ENCODE data around the gene C12orf76. TPM values are rescaled to one million over a fixed set of nuclear protein-coding genes. Genes with fewer than 3 reads are reported as not detected.
A peak's percentile ranks its signal among the peaks of the same experiment; 100 is the strongest.

Gene C12orf76
- total and polyA plus RNA-seq, 2 donors (not counting 1 experiment from before 2014, with no cell fraction given) = 21.5 to 28.5 TPM

DNA sequence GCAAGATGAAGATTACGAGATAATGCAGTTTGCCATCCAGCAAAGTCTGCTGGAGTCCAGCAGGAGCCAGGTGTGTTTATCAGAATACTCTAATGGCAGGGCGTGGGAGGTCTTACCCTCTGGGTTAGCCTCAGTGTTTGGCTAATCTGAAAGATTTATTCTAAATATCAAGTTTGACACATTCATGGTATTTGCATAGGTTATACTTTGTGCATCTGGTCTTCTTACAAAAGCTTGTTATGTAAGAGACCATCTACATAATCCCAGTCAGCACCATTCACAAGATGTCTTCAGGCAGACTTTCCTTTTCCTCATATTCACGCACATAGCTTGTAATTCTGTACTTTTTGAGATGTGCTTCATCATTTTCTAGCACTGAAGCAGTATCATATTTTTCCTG lies 14.4 kb downstream of the C12orf76 start:
- Mint-ChIP-seq H3K9me3 (ENCODE audit: insufficient read depth) (no peaks in the 10 kb centered on the region), H3K27me3 (no peaks in the 10 kb centered on the region), H3K27ac (no peak overlapping the region), H3K4me1 (peaks cover 3% of the 10 kb centered on the region), H3K4me3 (no peak overlapping the region)
- H3K36me3 ChIP-seq (replicated peaks in 1 of 2; ENCODE audit: control extremely low read depth in 1 of 2, control insufficient read depth in 1 of 2, extremely low read depth in 1 of 2, insufficient read depth in 2 of 2, low read length in 1 of 2) = peaks cover 26 to 86% of the 10 kb centered on the region in 2 experiments
- no peaks in the 10 kb centered on the region for H4K20me1 ChIP-seq (ENCODE audit: control insufficient read depth, insufficient read depth, low read length, poor library complexity, severe bottlenecking)
- CTCF ChIA-PET = interaction anchor here (1.4 kb wide), 1 partner anchor 10 kb away, joined by 5 read pairs; no protein-coding TSS in a partner anchor
- H3K27me3 ChIP-seq (replicated peaks in 1 of 4; ENCODE audit: control extremely low read depth in 1 of 4, control insufficient read depth in 3 of 4, insufficient read depth in 4 of 4, low read length in 3 of 4) = no peaks in the 10 kb centered on the region
- no peak overlapping the region for H3K4me3 ChIP-seq (ENCODE audit: control extremely low read depth in 1 of 5, extremely low read depth in 1 of 5, insufficient read depth in 1 of 5, low read depth in 2 of 5, low read length in 4 of 5)
- no peak for DNase-seq
- no peaks in the 10 kb centered on the region for H3K9me3 ChIP-seq (ENCODE audit: control extremely low read depth in 1 of 3, control insufficient read depth in 2 of 3, insufficient read depth in 1 of 3, low read length in 2 of 3)
- no peak overlapping the region for H3K27ac ChIP-seq (ENCODE audit: low read length in 2 of 2)
- 89% methylated on average over 1 of the region's 3 CpGs for WGBS (ENCODE audit: insufficient coverage)
- intact Hi-C loops (cut with micrococcal nuclease) = loop anchor here (2.0 kb wide), 1 partner anchor 19 kb away; no protein-coding TSS in a partner anchor
- ATAC-seq (ENCODE audit: low read depth) = no peak
- no peaks in the 10 kb centered on the region for H3K4me1 ChIP-seq (ENCODE audit: control insufficient read depth in 2 of 2, insufficient read depth in 2 of 2, low read length in 2 of 2)
- H2AFZ ChIP-seq (ENCODE audit: insufficient read depth, low read depth, low read length, poor library complexity, severe bottlenecking) = no peak overlapping the region
- POLR2A ChIA-PET = no interaction called here
- no peak overlapping the region for H3K9ac ChIP-seq (ENCODE audit: low read length)
- peaks cover 6% of the 10 kb centered on the region for H3K79me2 ChIP-seq (ENCODE audit: control insufficient read depth, insufficient read depth, low read length)
- H3K4me2 ChIP-seq (replicated peaks; ENCODE audit: low read depth, low read length, poor library complexity, severe bottlenecking) = no peak overlapping the region
- TF ChIP-seq EZH2 (IDR thresholded peaks at IDR 0.05; ENCODE audit: borderline replicate concordance, insufficient read depth, low read depth, low read length, poor library complexity, severe bottlenecking) = no peak
- TF ChIP-seq CTCF (IDR thresholded peaks at IDR 0.05) = no peak

DNA sequence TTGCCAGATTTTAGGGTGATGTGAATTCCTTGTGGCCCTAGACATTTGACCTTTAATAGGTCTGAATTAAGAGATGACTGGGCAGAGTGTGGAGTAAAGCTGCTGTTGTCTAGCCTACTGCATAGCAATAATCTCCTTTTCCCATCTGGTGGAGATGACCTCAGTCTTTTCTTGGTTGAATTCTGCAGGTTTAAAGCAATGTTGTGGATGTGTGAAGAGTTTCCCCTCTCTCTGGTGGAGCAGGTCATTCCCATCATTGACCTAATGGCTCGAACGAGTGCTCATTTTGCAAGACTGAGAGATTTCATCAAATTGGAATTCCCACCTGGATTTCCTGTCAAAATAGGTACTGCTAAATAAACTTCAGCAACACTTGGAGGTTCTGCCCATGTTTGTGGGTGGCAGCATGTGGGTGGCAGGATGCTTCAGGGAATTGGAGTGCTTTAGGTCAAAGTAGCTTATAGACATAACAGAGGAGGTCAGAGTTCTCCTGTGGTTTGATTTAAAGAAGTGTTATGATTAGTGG lies 19.0 kb downstream of the C12orf76 start:
- H3K27ac Mint-ChIP-seq = peak overlapping the region; percentile 34
- Histone ChIP-seq H4K20me1 (ENCODE audit: control insufficient read depth, insufficient read depth, low read length, poor library complexity, severe bottlenecking) (no peaks in the 10 kb centered on the region), H3K27me3 (replicated peaks in 1 of 4; ENCODE audit: control extremely low read depth in 1 of 4, control insufficient read depth in 3 of 4, insufficient read depth in 4 of 4, low read length in 3 of 4) (no peaks in the 10 kb centered on the region), H3K9me3 (ENCODE audit: control extremely low read depth in 1 of 3, control insufficient read depth in 2 of 3, insufficient read depth in 1 of 3, low read length in 2 of 3) (no peaks in the 10 kb centered on the region), H3K4me3 (ENCODE audit: control extremely low read depth in 1 of 5, extremely low read depth in 1 of 5, insufficient read depth in 1 of 5, low read depth in 2 of 5, low read length in 4 of 5) (no peak overlapping the region), H3K36me3 (replicated peaks in 1 of 2; ENCODE audit: control extremely low read depth in 1 of 2, control insufficient read depth in 1 of 2, extremely low read depth in 1 of 2, insufficient read depth in 2 of 2, low read length in 1 of 2) (peaks cover 31 to 79% of the 10 kb centered on the region in 2 experiments), H3K79me2 (ENCODE audit: control insufficient read depth, insufficient read depth, low read length) (peaks cover 8% of the 10 kb centered on the region), H3K27ac (ENCODE audit: low read length in 2 of 2) (no peak overlapping the region), H2AFZ (ENCODE audit: insufficient read depth, low read depth, low read length, poor library complexity, severe bottlenecking) (no peak overlapping the region), H3K4me1 (ENCODE audit: control insufficient read depth in 2 of 2, insufficient read depth in 2 of 2, low read length in 2 of 2) (no peaks in the 10 kb centered on the region), H3K9ac (ENCODE audit: low read length) (no peak overlapping the region), H3K4me2 (replicated peaks; ENCODE audit: low read depth, low read length, poor library complexity, severe bottlenecking) (no peak overlapping the region)
- no peak for TF ChIP-seq CTCF (IDR thresholded peaks at IDR 0.05)
- TF ChIP-seq EZH2 (IDR thresholded peaks at IDR 0.05; ENCODE audit: borderline replicate concordance, insufficient read depth, low read depth, low read length, poor library complexity, severe bottlenecking) = no peak
- DNase-seq (no peak), ATAC-seq (ENCODE audit: low read depth) (no peak)
- no peak overlapping the region for H3K4me3 Mint-ChIP-seq
- H3K27me3 Mint-ChIP-seq = no peaks in the 10 kb centered on the region
- WGBS (ENCODE audit: insufficient coverage) = no CpG with 5 or more reads among the region's 2 CpGs
- intact Hi-C loops (cut with micrococcal nuclease) = no loop called here
- H3K4me1 Mint-ChIP-seq = peaks cover 2% of the 10 kb centered on the region
- ChIA-PET CTCF (no interaction called here), POLR2A (no interaction called here)
- H3K9me3 Mint-ChIP-seq (ENCODE audit: insufficient read depth) = no peaks in the 10 kb centered on the region

All from B cell (primary cell).